Activated CD4-positive, alpha-beta T cell treated with anti-CD3 and anti-CD28 coated beads for 36 hours (primary cell): Measurements from ENCODE around the gene PPP1R12B. TPM values are rescaled to one million over a fixed set of nuclear protein-coding genes. Genes with fewer than 3 reads are reported as not detected.
"Not testable (repeated sequence)": the region's sequence is repeated elsewhere in the genome, so short reads cannot be mapped to it uniquely, and the experiment has no call there.

ENCODE experiments used
- ATAC-seq: fragments of 200-7000 bp; cut with Tn5 transposase; one replicate; pipeline ENCODE4 v1.10.0; 2021; ENCODE audit warnings: mild to moderate bottlenecking, moderate library complexity
- CTCF ChIA-PET: fragments of 350-600 bp; sonication (Branson Sonifier 250); formaldehyde crosslinking; loops from one replicate; lab custom pipeline; 2021; ENCODE audit warnings: antibody characterized with exemption; lab: Charles Lee
- POLR2A ChIA-PET: fragments of 350-600 bp; sonication (Branson Sonifier 250); formaldehyde crosslinking; loops from one replicate; lab custom pipeline; 2021; ENCODE audit warnings: antibody characterized with exemption, inconsistent platforms; lab: Charles Lee
- DNase-seq: peaks from one replicate; pipeline ENCODE4 v3.0.0-alpha.2; 2020
- H3K27ac Mint-ChIP-seq: one replicate; pipeline ENCODE4 v1.8.0; 2021; ENCODE audit warnings: mixed read lengths
- H3K27me3 Mint-ChIP-seq: one replicate; pipeline ENCODE4 v1.8.0; 2021; ENCODE audit warnings: mixed read lengths
- H3K36me3 Mint-ChIP-seq: one replicate; pipeline ENCODE4 v1.8.0; 2021; ENCODE audit warnings: low read depth, mixed read lengths
- H3K4me1 Mint-ChIP-seq: one replicate; pipeline ENCODE4 v1.8.0; 2021; ENCODE audit warnings: mixed read lengths
- H3K4me3 Mint-ChIP-seq: one replicate; pipeline ENCODE4 v1.8.0; 2021; ENCODE audit warnings: mild to moderate bottlenecking, moderate library complexity, mixed read lengths
- H3K9me3 Mint-ChIP-seq: one replicate; pipeline ENCODE4 v1.8.0; 2021; ENCODE audit warnings: low read depth, mixed read lengths
- intact Hi-C, 2 experiments: fragments of 100-400 bp; cut with DNase I in 1 of 2; cut with micrococcal nuclease in 1 of 2; formaldehyde crosslinking; loops; one replicate each; pipeline versions ENCODE4 v1.14.2 to v1.15.1; 2022 to 2024; cut with DNase I, micrococcal nuclease
- total RNA-seq, 2 experiments: library from RNA; stranded (reverse); gene quantifications; one replicate each; pipeline ENCODE4 v1.2.3, GENCODE V29; 2021

The PPP1R12B gene
- total RNA-seq, 2 experiments from 2014 or later, result 10.3 to 13.2 TPM

DNA sequence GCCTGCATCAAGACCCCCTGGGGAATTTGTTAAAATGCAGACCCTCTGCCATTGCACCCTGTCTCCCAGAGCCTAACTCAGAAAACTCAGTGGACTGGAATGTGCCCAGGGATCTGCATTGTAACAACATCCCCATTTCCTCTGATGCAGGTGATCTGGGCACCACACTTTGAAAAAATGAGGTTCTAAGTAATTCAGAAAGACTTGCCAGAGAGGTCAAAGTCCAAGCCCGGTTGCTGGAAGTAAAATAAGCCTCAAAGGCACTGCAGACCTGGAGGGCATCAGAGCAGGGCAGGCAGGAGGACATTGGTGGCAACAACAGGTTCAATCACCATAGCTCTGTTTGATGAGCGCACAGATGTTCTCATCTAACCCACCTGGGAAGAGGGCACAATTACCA lies 271.0 kb downstream of the PPP1R12B start:
- Mint-ChIP-seq H3K4me3 (no peak overlapping the region), H3K36me3 (no peaks in the 10 kb centered on the region), H3K9me3 (no peaks in the 10 kb centered on the region), H3K27ac (no peak overlapping the region), H3K4me1 (peaks cover 13% of the 10 kb centered on the region), H3K27me3 (peaks cover 16% of the 10 kb centered on the region)
- CTCF ChIA-PET, result no interaction called here
- DNase-seq, result no peak
- ATAC-seq, result no peak
- POLR2A ChIA-PET, result no interaction called here
- intact Hi-C loops, result no loop called here

DNA sequence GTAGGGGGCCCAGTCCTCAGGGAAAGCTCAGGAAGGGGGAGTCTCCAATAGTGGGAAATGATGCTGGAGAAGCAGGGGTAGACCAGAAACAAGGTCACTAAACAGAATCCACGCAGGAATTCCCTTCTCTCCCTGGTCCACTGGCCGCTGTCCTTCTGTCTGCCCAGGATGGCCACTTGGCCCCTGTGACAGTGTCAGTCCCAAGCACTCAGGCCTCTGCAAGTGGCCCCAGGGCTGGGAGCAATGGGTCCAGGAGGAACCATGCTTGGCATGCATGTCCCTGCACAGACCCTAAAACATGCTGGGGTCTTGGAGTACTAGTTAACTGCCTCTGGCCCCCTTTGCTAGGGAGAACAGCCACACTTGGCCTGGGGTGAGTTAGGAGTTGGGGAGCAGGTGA lies 271.5 kb downstream of the PPP1R12B start:
- H3K27ac Mint-ChIP-seq, POLR2A ChIA-PET, H3K4me3 Mint-ChIP-seq, H3K9me3 Mint-ChIP-seq, H3K36me3 Mint-ChIP-seq, ATAC-seq, CTCF ChIA-PET, DNase-seq: not testable (repeated sequence)
- H3K27me3 Mint-ChIP-seq, result peaks cover 16% of the 10 kb centered on the region
- intact Hi-C loops, result loop anchor here (10.0 kb wide), 3 partner anchors 135 to 435 kb away; partner anchors contain the start of genes PPP1R12B (in 1 of the 2) and UBE2T (in 1 of the 2)
- H3K4me1 Mint-ChIP-seq, result peaks cover 13% of the 10 kb centered on the region

DNA sequence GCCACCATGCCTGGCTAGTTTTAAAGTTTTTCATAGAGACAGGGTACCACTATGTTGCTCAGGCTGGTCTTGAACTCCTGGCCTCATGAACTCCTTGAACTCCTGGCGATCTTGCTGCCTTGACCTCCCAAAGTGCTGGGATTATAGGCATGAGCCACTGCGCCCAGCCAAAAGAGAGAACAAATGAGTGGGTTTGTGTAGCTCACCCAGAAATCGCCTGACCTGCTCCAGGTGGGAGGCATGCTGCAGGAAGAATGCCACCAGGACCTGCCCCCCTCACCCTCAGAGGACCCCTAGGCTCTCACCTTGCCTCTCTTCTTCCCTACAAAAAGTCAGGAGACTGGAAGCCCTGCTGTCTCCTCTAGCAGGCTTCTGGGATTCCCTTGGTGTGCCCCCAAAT lies 272.9 kb downstream of the PPP1R12B start:
- ATAC-seq (no peak), DNase-seq (no peak)
- Mint-ChIP-seq H3K4me3 (no peak overlapping the region), H3K4me1 (peaks cover 1% of the 10 kb centered on the region), H3K27me3 (peaks cover 12% of the 10 kb centered on the region), H3K36me3 (no peaks in the 10 kb centered on the region), H3K27ac (no peak overlapping the region), H3K9me3 (no peaks in the 10 kb centered on the region)
- POLR2A ChIA-PET, result no interaction called here
- CTCF ChIA-PET, result interaction anchor here (0.6 kb wide), 1 partner anchor 31 kb away, joined by 3 read pairs; no protein-coding TSS in a partner anchor
- intact Hi-C loops, result loop anchor here (10.0 kb wide), 3 partner anchors 137 to 437 kb away; partner anchors contain the start of genes PPP1R12B (in 1 of the 2) and UBE2T (in 1 of the 2)

DNA sequence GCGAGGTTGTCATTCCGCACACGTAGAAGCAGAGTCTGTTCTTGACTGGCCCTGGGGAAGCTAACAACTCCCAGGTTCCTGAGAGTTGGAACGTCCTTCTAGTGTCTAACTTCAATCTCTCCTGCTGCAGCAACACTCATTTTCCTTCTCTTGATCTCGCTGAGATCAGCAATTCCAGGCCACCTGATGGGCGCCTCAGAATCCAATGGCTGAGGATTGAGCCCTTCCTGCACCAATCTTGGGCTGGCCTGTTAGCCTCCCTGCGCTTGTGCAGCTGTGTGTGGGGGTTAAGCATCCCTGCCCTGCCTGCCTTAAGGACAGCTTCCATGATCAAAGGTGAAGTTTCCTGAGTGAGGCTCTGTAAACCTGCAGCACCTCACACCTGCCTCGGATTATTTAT lies 273.9 kb downstream of the PPP1R12B start:
- CTCF ChIA-PET, result interaction anchor here (0.6 kb wide), 1 partner anchor 208 kb away, joined by 3 read pairs; no protein-coding TSS in a partner anchor
- Mint-ChIP-seq H3K27me3 (peaks cover 5% of the 10 kb centered on the region), H3K4me1 (no peaks in the 10 kb centered on the region), H3K9me3 (no peaks in the 10 kb centered on the region), H3K36me3 (no peaks in the 10 kb centered on the region), H3K27ac (no peak overlapping the region), H3K4me3 (no peak overlapping the region)
- ATAC-seq, result no peak
- DNase-seq, result no peak
- POLR2A ChIA-PET, result no interaction called here
- intact Hi-C loops, result loop anchor here (10.0 kb wide), 3 partner anchors 138 to 438 kb away; partner anchors contain the start of genes PPP1R12B (in 1 of the 2) and UBE2T (in 1 of the 2)

DNA sequence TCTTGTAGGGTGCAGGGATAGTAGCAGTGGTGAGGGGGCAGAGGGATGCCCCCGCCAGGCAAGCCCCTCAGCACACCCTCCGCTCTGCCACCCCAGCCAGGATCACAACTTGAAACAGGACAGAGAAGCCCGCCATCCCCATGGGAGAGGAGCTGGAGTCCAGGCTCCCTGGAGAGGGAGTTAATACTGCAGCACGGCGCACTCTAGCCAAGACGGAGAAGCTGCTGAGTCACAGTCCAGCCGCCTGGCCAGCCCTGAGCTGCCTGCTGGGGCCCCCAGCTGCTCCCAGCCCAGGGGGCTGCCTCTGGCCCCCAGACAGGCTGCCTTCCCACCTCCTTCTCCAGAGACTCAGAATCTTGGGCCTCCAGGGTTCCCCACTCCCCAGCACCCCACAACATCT lies 274.6 kb downstream of the PPP1R12B start:
- H3K4me1 Mint-ChIP-seq, result peaks cover 6% of the 10 kb centered on the region

DNA sequence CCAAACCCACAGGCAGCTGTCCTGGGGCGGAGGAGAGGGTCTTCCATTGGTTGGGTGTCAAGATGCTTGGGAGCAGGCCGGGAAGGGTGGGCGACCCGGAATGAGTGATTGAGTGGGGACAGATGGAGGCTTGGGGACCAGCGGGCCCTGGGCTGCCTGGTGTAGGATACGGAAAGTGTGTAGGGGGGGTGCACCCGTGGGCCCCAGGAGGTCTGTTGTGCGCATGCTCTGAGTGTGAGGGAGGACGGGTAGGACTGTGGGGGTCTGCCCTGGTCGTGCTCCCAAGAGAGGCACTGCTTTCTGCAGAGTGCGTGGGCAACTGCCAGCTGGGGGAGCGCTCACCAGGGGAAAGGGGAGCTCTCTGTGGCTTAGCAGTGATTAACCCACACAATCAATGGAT lies 275.0 kb downstream of the PPP1R12B start:
- H3K27ac Mint-ChIP-seq, DNase-seq, POLR2A ChIA-PET, H3K27me3 Mint-ChIP-seq, H3K4me1 Mint-ChIP-seq, H3K36me3 Mint-ChIP-seq, ATAC-seq, H3K4me3 Mint-ChIP-seq, H3K9me3 Mint-ChIP-seq: not testable (repeated sequence)
- intact Hi-C loops, result loop anchor here (10.0 kb wide), 3 partner anchors 139 to 439 kb away; partner anchors contain the start of genes PPP1R12B (in 1 of the 2) and UBE2T (in 1 of the 2)
- CTCF ChIA-PET, result interaction anchor here (0.7 kb wide), 1 partner anchor 18 kb away, joined by 3 read pairs; no protein-coding TSS in a partner anchor

More for the DNA sequence above, 274.6 kb downstream of the PPP1R12B start:
- no peak for ATAC-seq
- peaks cover 2% of the 10 kb centered on the region for H3K27me3 Mint-ChIP-seq
- no peak for DNase-seq
- H3K4me3 Mint-ChIP-seq, result no peak overlapping the region
- ChIA-PET CTCF (interaction anchor here (0.7 kb wide), 1 partner anchor 17 kb away, joined by 3 read pairs; no protein-coding TSS in a partner anchor), POLR2A (no interaction called here)
- no peaks in the 10 kb centered on the region for H3K9me3 Mint-ChIP-seq
- H3K36me3 Mint-ChIP-seq, result no peaks in the 10 kb centered on the region
- intact Hi-C loops, result loop anchor here (10.0 kb wide), 3 partner anchors 138 to 438 kb away; partner anchors contain the start of genes PPP1R12B (in 1 of the 2) and UBE2T (in 1 of the 2)
- no peak overlapping the region for H3K27ac Mint-ChIP-seq

DNA sequence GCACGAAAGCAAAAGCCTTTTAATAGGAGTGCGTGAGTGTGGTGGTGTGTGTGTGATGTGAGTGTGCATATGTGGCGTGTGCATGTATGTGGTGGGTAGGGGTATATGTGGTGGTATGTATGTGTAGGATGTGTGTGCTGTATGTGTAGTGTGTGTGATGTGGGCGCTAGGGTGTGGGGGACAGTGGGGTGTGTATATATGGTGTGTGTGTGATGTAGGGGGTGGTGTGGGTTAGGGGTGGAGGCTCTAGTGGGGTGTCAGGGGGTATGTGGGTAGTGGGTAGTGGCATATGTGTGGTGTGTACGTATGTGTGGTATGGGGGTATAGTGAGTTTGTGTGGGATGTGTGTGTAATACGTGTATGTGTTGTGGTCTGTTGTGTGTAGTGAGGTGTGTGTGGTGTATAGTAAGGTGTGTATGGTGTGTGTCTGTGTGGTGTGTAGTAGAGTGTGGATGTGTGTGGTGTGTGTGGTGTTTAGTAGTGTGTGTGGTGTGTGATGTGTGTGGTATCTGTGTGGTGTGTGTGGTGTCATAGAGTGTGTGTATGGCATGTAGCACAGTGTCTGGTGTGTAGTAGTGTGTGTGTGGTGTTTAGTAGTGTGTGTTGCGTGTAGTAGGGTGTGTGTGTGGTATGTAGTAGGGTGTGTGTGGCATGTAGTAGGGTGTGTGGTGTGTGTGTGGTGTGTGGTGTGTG lies 275.7 kb downstream of the PPP1R12B start:
- intact Hi-C loops, result loop anchor here (2.0 to 10.0 kb wide), 4 partner anchors 95 to 439 kb away; partner anchors contain the start of genes PPP1R12B (in 1 of the 2) and UBE2T (in 1 of the 2)

DNA sequence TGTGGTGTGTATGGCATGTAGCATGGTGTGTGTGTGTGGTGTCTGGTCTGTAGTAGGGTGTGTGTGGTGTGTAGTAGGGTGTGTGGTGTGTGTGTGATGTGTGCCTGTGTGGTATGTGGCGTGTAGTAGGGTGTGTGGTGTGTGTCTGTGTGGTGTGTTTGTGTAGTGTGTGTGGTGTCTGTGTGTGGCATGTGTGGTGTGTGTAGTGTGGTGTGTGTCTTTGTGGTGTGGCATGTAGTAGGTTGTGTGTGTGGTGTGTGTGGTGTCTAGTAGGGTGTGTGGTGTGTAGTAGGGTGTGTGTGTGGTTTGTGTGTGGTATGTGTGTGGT lies 276.2 kb downstream of the PPP1R12B start:
- ATAC-seq (no peak), DNase-seq (no peak)
- intact Hi-C loops, result loop anchor here (1.0 to 10.0 kb wide), 6 partner anchors 94 to 440 kb away; partner anchors contain the start of genes PPP1R12B (in 1 of the 2) and UBE2T (in 1 of the 2)
- no peak overlapping the region for H3K4me3 Mint-ChIP-seq
- ChIA-PET CTCF (no interaction called here), POLR2A (no interaction called here)
- H3K36me3 Mint-ChIP-seq, result no peaks in the 10 kb centered on the region
- peaks cover 22% of the 10 kb centered on the region for H3K4me1 Mint-ChIP-seq
- H3K27me3 Mint-ChIP-seq, result peaks cover under 1% of the 10 kb centered on the region
- H3K27ac Mint-ChIP-seq, result no peak overlapping the region
- H3K9me3 Mint-ChIP-seq, result no peaks in the 10 kb centered on the region

More for the DNA sequence above, 275.7 kb downstream of the PPP1R12B start:
- DNase-seq, result no peak
- Mint-ChIP-seq H3K36me3 (no peaks in the 10 kb centered on the region), H3K4me3 (no peak overlapping the region), H3K9me3 (no peaks in the 10 kb centered on the region), H3K4me1 (peaks cover 17% of the 10 kb centered on the region), H3K27me3 (peaks cover 2% of the 10 kb centered on the region), H3K27ac (no peak overlapping the region)
- ChIA-PET CTCF (no interaction called here), POLR2A (no interaction called here)
- no peak for ATAC-seq

DNA sequence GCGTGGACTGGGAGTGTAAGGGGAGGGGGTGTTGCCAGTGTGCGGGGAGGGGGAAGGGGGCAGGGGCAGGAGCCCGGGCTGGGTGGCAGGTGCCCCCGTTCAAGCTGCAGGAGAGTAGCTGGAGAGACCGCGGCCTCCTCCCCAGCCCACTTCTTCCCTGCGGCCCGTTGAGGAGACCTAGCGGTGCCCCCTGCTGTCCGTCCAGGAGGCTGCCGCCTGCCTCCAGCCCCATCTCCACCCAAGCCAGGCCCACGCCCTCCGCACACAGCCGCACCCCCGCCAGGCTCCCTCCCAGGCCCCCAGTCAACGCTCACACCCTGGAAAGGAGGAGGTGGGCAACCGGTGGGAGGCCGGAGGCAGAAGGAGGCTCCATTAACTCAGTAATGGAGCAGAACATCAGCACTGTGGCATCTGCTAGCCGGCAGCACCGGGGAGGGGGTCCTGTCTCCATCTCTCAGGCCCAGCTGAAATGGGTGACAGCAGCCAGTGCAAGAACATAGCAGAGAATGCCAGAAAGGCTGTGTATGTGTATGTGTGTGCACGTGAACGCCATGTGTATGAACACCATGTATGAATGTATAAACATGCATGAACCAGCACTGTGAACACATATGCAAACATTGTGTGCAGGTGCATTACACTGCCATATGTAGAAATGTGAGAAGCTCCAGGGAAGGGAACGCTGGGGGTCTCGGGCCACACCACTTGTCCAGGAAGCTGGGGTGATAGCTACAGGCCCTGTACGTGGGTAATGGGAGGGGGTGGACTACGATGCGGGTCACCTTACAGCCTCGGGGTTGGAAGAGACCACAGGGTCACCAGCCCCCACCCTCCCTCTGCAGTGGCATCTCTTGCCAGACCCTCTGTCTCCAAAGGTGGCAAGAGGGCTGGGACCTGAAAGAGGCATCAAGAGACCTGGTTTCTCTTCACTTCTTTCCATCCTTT lies 277.2 kb downstream of the PPP1R12B start:
- peaks cover 27% of the 10 kb centered on the region for H3K4me1 Mint-ChIP-seq
- no peaks in the 10 kb centered on the region for H3K9me3 Mint-ChIP-seq
- no peaks in the 10 kb centered on the region for H3K36me3 Mint-ChIP-seq
- peaks cover 5% of the 10 kb centered on the region for H3K27me3 Mint-ChIP-seq
- intact Hi-C loops, result loop anchor here (1.0 to 10.0 kb wide), 6 partner anchors 93 to 441 kb away; partner anchors contain the start of genes PPP1R12B (in 1 of the 2) and UBE2T (in 1 of the 2)
- DNase-seq (peak; percentile 82), ATAC-seq (peak; percentile 82)
- no peak overlapping the region for H3K4me3 Mint-ChIP-seq
- H3K27ac Mint-ChIP-seq, result no peak overlapping the region
- POLR2A ChIA-PET, result no interaction called here
- CTCF ChIA-PET, result interaction anchor here (0.6 kb wide), 1 partner anchor 16 kb away, joined by 6 read pairs; no protein-coding TSS in a partner anchor

DNA sequence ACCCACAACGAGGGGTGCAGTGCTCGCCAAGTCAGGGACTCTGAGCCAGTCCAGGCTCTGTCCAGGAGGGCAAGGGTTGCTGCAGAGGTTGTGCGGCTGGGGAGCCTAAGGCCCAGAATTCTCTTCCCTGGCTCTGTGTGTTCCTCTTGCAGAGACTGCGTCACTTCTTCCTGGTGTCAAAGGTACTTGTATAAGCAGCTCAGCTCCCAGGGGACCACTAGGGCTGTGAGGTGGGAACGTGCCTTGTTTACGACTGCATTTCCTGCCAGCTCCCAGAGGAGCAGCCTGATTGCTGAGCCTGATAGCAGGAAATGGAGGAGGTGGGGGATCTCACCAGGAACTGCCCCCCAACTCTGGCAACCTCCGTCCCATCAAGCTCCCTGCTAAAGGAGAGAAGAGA lies 278.5 kb downstream of the PPP1R12B start:
- H3K36me3 Mint-ChIP-seq, ATAC-seq, H3K9me3 Mint-ChIP-seq, H3K4me3 Mint-ChIP-seq, DNase-seq, H3K27ac Mint-ChIP-seq, H3K27me3 Mint-ChIP-seq, POLR2A ChIA-PET: not testable (repeated sequence)
- CTCF ChIA-PET, result interaction anchor here (0.6 to 0.9 kb wide), 2 partner anchors 9 to 650 kb away, joined by 3 read pairs; no protein-coding TSS in a partner anchor
- intact Hi-C loops, result loop anchor here (5.0 to 10.0 kb wide), 4 partner anchors 142 to 442 kb away; partner anchors contain the start of genes PPP1R12B (in 1 of the 2) and UBE2T (in 1 of the 2)
- H3K4me1 Mint-ChIP-seq, result peaks cover 32% of the 10 kb centered on the region
